NK-92 treated with Interleukin-12 subunit alpha and Interleukin-12 subunit beta, amount 100 ng/mL, for 24 hours (cell line): ENCODE data around the gene LCK.

Experiments used
- DNase-seq: peaks from one replicate; lab custom pipeline; 2025; lab: John Stamatoyannopoulos, UW

Gene LCK

DNA sequence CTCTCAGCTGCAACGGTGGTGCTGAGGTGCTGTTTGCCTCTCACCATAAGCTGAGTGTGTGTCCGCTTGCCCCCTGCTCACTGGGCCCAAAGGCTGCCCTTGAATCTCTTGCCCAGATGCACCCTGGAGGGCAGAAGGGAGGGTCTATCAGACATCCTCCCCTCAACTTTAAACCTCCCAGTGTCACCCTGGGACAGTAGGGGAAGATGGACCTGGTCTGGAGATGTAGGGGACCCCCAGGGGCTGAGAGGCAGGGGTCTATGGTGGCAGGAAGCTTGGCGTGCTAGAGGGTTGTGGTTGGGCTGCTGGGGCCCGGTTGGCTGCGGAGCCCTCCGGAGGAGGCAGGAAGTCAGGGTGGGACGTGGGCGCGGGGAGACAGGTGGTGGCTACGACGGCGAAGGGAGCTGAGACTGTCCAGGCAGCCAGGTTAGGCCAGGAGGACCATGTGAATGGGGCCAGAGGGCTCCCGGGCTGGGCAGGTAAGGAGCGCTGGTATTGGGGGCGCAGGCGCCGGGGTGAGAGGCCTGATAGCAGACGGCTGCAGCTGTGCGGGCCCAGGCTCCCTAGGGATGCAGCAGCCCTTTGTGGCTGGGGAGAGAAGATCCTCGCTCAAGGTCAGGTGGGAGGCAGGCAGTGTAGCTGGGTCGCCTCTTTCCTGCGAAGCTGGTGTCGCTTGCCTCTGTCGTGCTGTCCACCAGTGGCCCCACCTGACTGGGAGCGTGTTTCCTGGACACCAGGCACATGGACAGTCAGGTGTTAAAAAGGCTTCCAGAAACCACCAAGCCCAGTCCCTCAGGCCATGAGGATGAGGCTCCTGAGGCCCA, at the start of gene LCK:
LCK (plus strand) TSS at position 373 of the 824 bp plus-strand sequence. CDS start 23,065 bp downstream, outside the sequence.
- peak; percentile 34 for DNase-seq

DNA sequence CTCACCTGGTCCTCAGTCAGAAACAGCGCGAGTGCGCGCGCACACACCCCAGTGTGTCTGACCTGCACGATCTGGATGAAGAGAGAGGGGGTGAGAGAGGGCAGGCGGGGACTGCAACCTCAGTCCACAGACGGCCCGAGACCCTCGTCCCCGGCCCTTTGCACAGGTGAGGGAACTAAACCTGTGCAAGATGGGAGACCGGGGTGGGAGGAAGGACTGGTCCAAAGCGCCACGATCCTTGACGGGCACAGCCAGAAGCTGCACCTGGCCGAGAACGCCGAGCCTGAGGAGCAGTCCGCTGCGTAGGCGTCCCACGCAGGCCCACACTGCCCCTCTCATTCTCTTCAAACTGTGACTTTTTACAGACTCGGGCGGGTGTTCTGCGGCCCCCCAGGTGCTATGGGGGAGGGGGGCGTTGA, 46.1 kb upstream of the LCK start:
- no peak for DNase-seq

GRCh38 chr1:32205401-32206370, 45.4 kb upstream of the LCK start, which contains the start of gene IQCC:
Gene IQCC, plus strand, starts transcription at chr1:32205671. Its CDS starts 11 bp downstream, at chr1:32205682.
- peak; percentile 70 for DNase-seq

GRCh38 chr1:32208469-32208868, 42.6 kb upstream of the LCK start:
- no peak for DNase-seq

GRCh38 chr1:32208891-32209328, 42.2 kb upstream of the LCK start, which contains the start of gene DCDC2B:
Gene DCDC2B, plus strand, starts transcription at chr1:32209089. Its CDS starts 5 bp downstream, at chr1:32209094.
- DNase-seq: no peak

DNA sequence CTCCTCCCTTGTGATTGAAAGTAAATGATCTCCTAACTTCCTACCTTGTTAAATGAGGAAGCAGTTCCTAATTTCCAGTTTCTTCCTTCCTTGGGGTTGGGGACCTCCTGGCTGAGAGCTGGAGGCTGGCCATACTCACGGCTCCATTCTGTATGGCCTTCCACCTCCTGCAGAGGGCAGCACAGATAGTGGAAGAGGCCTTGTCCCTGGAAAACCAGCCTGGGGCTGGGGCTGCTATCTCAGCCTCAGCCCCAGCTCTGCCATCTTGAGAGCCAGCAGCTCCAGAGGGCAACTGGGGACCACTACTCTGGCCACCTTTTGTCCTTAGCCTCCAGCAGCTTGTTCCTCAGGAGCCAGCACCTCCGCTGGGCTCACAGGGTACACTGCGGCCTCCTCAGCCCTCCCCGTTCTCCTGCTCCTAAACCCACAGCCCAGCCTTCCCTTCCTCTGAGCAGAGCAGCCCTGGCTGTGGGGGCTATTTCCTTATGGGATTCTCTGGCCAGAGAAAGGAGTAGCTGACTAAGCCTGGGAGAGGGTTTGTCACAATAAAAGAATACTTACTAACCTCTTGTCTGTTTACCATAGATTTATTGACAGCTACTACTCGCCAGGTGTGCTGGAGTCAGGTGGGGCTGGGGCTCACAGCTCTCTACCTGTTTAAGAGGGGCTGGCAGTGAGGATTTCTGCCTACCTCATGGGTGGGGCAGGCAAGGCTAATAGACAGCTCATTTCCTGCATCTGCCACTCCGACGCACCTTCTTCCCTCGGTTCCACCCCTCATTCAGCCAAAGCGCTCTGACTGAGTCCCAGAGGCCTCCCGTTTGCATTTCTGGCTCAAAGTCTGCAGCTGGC, 35.2 kb upstream of the LCK start:
- DNase-seq: peak; percentile 24

DNA sequence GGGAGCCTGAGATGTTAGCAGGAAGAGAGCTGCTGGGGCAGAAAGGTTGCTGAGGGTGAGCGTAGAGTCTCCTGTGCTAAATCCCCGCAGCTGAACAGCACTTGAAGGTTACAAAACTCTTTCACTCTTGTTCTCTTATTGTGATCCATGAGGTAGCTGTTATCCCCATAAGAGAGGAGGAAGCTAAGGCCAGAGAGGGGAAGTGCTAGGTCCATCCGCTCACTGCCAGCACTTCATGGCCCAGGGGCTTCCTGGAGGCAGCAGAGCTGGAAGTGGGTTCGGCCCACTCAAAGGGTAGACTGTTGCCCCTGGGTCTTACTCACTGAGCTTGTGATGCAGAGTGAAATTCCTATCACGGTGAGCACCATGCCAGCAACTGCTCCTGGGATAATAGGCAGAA, 34.5 kb upstream of the LCK start:
- DNase-seq: no peak

- DNase-seq: no peak
Observed at GRCh38 chr1:32219022-32219421, 32.0 kb upstream of the LCK start.

DNA sequence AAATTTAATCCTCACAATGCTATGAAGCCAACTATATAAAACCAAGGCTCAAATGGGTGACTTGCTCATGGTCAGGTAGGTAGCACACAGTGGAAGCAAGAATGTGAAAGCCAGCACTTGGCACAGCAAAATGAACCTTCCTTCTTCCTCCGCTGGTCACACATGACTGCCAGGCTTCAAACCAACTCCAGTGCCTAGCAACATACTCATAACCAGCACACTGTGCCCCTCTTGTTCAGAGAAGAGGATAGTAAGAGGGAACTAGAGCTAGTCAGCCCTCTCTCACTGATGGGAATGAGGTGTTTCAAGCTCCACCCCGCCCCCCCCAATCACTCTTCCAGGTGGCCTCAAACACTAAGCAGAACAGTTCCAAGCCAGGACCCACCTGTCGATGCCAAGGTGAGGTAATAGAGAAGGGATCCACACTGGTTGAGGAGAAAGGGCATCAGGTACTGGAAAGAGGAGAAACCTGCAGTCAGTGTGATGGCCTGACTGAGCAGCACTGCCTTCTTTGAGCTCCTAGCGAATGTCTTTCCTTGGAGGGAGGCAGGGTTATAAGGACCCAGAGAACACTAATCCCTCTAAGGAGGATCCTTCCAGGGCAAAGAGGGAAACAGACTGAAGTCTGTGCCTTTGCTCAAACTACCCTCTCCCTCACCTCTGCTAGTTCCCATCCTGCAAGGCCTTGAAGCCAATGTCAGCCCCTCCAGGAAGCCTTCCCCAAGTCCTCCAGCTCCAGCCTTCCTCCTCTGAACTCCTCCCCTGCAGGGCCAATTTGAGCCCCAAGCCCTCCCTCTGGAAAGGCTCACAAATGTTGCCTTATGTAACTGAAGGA, 30.1 kb upstream of the LCK start:
- DNase-seq: no peak

GRCh38 chr1:32221581-32221979, 29.5 kb upstream of the LCK start:
- DNase-seq: no peak

- DNase-seq: peak; percentile 81
Observed at GRCh38 chr1:32221980-32222755, 28.9 kb upstream of the LCK start, which contains the start of the genes EIF3I and TMEM234. Gene EIF3I, plus strand, starts transcription at chr1:32222407. Its CDS starts 35 bp downstream, at chr1:32222442. Gene TMEM234, minus strand, starts transcription at chr1:32222353. Its CDS starts 31 bp downstream, at chr1:32222322.

DNA sequence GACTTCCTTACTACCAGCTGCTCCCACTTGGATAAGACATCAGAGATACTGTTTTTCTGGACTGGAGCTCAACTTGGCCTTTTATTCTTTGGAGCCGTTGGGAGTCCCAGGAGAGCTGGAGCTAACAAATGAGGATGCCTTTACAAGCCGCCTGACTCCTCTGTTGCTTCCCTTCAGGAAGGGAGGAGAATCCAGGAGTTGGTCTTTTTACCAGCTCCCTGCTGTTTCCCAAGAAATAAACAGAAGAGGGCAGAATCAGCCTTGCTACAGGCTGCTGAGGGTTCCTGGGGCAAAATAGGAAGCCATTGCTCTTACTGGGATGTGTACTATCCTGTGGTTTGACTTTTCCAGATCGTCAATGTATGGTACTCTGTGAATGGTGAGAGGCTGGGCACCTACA, 27.4 kb upstream of the LCK start:
- no peak for DNase-seq

GRCh38 chr1:32224285-32224684, 26.8 kb upstream of the LCK start:
- no peak for DNase-seq

DNA sequence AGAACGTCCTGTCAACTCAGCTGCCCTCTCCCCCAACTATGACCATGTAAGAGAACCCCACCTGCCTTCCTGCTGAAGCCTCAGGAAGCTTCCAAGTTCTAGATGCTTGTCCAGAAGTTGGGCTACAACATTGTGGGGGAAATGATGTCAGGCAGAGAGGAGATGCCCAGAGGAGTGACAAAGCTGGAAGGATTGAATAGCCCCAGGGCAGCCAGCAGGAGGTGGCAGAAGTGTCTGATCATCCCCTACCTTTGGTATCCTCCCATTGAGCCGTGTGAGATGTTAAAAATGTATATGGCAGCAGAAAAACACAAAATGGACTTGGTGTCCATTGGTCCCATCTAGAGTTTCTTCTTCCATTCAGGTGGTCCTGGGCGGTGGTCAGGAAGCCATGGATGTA, 22.3 kb upstream of the LCK start:
- DNase-seq: no peak

DNA sequence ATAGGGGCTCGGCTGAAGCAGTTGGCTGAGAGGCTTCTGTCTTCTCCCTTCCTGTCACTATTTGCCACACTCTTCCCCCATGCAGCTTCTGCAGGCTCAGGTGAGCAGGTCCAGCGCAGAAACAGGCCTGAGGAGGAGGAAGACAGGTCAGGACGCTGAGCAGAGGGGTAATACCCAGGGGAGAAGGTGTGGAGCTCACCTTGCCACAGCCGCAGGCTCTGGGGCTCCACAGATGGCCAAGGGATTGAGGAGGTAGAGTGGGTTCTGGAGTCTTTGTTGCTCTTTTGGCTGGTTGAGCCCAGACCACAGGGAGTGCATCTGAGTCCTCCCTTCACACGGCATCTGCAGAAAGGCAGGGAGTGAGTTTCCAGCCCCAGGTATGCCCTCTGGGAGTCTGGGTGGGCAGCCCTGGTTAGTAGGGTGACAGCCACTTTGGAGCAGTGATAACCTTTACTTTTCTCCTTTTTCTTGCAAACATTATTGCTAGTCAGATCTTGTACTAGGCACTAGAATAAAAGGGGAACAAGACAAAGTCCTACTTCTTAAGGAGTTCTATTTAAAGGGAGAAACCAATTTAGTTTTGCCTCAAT, 19.1 kb upstream of the LCK start:
- DNase-seq: no peak

DNA sequence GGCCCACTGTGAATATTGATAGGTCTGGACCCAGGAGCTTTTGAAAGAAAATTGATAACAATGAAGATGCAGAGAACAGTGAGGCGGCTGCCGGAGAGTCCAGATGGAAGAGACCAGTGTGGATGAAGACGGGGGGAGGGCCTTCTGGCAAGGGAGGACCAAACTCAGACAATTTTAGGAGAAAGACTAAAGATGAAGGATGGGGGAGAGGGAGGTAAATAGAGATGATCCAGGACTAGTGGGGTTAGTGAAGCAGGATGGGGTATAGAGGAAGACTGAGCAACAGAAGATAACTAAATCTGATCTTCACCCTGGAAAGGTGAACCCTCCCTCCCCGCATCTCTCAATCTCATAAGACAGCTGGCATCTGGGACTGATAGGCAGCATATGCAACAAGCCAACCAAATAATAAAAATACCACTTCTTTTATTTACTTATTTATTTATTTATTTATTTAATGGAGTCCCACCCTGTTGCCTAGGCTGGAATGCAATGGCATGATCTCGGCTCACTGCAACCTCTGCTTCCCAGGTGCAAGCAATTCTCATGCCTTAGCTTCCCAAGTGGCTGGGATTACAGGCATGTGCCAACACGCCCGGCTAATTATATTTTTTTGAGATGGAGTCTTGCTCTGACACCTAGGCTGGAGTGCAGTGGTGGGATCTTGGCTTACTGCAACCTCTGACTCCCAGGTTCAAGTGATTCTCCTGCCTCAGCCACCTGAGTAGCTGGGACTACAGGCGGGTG, 18.3 kb upstream of the LCK start:
- no peak for DNase-seq

GRCh38 chr1:32234792-32235191, 16.3 kb upstream of the LCK start:
- no peak for DNase-seq

DNA sequence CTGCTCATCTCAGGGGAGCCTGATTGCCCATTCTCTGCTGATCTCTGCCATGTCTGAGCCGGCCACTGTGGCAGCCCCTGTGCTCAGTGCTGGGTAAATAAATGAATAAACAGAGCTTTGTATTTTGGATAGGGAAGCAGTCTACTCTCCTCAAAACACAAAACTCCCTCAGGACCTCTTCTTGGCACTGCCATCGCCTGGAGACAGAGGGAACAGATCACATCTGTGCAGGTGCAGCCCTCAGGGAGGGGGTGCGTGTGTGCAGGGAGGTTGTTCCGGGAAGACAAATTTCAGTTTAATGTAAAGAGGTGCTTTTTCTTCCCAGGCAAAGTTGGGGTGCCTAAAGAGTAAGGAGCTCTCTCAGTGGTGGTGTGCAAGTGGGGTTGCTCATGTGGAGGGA, 11.7 kb upstream of the LCK start:
- no peak for DNase-seq

- no peak for DNase-seq
Observed at GRCh38 chr1:32239790-32240139, 11.3 kb upstream of the LCK start.
